ENCODE data around the gene CHRNB4.

DNA sequence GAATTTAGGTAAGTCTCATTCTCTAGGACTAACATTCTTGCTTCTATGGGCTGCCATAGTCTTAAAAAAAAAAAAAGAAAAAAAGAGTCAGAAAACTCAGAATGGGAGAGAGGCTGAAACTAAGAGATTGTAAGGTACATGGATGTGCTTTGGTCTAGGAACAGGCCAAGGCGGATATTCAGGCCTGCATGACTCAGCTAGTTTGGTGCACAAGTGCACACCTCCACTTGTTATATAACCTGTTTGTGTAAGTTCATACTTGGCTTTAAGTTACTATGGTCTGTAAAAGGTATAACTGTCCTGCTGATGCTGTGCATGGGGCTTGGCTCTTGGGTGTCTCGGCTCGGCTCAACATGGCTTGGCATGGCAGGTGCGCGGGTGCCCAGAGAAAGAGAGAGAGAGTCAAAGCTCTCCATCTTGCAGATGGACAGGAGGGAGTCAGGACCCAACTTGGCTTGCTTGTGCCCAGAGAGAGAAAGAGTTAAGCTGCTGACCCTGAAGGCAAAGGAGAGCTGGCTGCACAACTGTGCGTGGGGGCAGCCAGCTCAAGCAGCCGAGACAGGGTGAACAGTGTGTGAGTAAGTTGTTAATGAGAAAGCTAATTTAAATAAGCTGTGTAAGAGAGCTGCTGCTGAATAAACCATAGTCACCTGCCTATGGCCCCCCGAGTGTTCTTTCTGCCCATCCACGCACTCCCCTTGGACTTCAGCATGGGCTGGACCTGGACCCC lies 31.4 kb upstream of the CHRNB4 start:
- TF ChIP-seq, protein P1, sequence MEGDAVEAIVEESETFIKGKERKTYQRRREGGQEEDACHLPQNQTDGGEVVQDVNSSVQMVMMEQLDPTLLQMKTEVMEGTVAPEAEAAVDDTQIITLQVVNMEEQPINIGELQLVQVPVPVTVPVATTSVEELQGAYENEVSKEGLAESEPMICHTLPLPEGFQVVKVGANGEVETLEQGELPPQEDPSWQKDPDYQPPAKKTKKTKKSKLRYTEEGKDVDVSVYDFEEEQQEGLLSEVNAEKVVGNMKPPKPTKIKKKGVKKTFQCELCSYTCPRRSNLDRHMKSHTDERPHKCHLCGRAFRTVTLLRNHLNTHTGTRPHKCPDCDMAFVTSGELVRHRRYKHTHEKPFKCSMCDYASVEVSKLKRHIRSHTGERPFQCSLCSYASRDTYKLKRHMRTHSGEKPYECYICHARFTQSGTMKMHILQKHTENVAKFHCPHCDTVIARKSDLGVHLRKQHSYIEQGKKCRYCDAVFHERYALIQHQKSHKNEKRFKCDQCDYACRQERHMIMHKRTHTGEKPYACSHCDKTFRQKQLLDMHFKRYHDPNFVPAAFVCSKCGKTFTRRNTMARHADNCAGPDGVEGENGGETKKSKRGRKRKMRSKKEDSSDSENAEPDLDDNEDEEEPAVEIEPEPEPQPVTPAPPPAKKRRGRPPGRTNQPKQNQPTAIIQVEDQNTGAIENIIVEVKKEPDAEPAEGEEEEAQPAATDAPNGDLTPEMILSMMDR (IDR thresholded peaks at IDR 0.05; ENCODE audit: low read depth, low read length) = no peak
- no peak for TF ChIP-seq POLR2A (IDR thresholded peaks at IDR 0.05; ENCODE audit: extremely low read depth, insufficient read length)
- TF ChIP-seq, protein P2, sequence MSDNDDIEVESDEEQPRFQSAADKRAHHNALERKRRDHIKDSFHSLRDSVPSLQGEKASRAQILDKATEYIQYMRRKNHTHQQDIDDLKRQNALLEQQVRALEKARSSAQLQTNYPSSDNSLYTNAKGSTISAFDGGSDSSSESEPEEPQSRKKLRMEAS (IDR thresholded peaks at IDR 0.05; ENCODE audit: low read depth, low read length) = no peak
